Hematopoietic multipotent progenitor cell treated with erythropoietin and hydrocortisone succinate and interleukin-3 and kit ligand, for 6 days (in vitro differentiated cells): ENCODE results near the gene TM9SF3.

Source experiments
- DNase-seq: peaks from one replicate; pipeline ENCODE4 v3.0.0-alpha.2; 2015

TM9SF3 gene

DNA sequence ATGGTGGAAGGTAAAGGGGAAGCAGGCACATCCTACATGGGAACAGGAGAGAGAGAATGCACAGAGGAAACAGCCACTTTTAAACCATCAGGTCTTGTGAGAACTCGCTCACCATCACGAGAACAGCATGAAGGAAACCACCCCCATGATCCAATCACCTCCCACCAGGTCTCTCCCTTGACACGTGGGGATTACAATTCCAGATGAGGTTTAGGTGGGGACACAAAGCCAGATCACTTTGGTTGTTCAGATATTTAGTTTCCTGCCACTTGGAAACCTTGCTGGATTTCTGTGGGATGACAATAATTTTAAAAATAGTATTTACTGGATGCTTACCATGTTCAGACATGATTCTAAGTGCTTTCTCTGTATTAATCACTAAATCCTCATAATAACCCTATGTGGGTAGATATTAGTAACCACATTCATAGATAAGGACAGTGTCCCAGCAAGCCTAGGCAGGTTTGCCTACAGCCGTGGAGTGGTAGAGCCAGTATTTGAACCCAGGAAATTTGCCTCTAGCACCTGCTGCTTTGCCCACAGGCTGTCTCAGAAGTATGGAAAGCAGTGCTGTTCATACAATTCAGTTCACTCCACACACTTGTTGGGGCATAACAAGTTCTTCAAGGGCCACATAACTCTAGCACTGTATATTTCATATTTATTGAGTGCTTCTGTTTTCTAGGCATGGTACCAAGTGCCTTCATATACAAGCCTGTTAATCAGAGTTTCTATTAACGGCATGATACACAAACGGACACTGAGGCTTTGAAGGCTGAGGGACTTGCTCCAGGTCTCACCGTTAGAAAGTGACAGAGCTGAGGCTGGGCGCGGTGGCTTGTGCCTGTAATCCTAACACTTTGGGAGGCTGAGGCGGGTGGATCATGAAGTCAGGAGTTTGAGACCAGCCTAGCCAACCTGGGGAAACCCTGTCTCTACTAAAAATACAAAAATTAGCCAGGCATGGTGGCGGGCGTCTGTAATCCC lies 81.4 kb downstream of the TM9SF3 start:
- DNase-seq = no peak

DNA sequence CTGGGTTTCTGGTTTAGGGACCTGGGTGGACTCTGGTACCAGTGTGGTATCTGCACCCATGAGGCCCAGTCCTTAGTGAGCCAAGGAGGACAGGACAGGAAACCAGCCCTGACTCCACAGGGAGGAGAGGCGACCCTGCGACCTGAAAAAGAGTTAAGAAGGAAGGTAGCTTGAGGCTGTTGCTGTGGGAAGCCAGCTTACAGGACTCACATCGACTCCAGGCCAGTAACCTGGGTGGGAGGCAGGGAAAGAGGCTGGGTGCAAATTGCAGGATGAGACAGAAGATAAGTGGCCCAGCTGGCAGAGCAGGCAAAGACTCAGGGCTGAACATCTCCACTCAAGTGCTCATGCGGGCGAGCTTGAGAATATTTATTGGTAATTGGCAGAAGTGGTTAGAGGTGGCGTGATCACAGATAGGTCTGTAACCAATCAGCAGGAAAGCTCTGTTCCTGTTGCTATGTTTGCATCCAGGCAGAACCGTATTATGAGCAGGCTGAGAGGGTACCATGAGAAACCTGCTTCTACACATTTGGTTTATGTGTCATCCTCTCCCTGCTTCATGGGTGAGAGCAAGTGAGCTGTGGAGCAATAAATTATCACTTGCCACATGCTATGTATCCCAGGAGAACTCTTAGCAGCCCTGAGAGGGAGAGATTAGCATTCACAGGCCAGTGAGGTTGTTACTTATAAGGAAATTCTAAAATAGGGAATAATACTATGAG lies 84.1 kb downstream of the TM9SF3 start:
- no peak for DNase-seq

DNA sequence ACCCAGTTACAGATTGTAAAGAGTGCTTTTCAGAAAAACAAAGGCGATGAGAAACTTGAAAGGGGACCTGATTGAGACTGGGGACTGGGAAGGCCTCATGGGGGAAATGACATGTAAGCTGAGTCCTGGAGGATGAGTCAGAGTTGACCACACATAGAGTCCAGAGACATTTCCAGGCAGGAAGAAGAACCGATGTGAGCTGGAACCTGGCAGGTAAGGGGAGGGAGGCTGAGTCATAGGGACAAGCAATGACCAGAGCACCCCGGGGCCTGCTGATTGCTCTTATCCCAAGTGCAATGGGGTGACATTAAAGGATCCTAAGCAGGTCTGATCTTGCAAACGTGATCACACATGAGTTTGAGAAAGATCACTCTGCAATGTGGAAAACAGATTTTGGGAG lies 84.8 kb downstream of the TM9SF3 start:
- no peak for DNase-seq

DNA sequence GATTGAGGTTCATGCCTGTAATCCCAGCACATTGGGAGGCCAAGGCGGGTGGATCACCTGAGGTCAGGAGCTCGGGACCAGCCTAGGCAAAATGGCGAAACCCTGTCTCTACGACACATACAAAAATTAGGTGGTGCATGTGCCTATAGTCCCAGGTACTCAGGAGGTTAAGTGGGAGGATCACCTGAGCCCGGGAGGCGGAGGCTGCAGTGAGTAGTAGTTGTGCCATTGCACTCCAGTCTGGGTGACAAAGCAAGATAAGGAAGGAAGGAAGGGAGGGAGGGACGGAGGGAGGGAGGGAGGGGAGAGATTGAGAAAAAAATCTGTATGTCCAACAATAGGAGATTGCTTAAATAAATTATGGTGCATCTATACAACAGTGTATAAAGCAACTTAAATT lies 86.3 kb downstream of the TM9SF3 start:
- no peak for DNase-seq

DNA sequence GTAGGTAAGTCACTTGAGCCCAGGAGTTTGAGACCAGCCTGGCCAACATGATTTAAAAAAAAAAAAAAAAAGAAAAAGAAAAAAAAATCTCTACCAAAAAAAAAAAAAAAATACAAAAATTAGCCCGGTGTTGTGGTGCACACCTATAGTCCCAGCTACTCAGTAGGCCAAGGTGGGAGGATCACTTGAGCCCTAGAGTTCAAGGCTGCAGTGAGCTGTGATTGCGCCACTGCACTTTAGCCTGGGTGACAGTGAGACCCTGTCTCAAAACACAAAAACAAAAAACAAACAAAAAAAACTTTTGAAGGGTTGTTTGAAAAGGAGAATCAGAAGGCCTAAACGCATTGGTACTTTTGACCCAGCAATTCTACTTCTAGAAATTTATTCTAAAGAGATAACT lies 86.8 kb downstream of the TM9SF3 start:
- no peak for DNase-seq

DNA sequence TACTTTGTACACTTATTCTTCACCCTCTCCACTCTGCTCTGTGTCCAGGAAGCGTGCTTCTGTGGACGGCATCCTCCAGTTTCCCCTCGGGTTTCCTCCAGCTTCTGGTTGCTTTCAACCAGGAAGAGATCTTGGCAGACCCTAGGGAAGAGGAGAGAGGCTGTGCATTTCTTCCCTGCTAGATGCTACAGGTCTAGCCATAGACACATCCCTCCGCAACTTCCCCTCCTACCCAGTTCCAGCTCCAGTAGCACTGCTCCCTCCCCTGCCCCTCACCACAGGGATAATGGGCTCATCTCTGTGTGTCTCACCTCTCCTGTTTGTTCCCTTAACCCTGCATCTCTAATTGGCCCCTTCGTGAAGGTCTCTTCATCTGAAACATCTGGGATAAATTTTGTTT lies 89.4 kb downstream of the TM9SF3 start:
- no peak for DNase-seq

DNA sequence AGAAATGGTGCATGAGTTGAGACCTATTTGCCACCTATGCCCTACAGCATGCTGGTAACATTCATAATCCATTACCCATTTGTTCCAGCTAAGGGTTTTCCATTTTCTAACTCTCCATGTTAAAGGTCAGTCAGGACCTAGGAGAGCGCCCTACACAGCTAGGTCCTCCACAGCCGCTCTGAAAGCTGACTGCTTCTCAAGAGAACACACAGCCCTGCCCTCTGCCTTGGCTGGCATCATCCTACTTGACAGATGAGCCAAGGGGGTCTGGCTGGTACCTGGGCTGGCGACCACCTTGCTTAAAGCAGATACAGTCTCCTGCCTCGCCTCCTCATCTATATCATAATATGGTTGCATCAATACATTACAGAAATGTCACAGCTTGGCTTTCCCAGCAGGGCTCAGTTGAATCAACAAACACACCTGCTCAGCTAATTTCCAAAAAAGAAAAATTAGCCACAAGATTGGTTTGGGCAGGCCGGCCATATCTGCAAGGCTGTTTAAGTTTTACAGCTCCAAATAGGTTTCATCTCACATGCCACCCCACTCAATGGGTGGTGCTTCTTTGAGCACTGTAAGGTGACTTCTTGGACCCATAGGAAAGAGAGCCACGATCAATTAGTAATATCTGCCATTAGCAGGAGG lies 90.4 kb downstream of the TM9SF3 start:
- DNase-seq = peak; percentile 71

DNA sequence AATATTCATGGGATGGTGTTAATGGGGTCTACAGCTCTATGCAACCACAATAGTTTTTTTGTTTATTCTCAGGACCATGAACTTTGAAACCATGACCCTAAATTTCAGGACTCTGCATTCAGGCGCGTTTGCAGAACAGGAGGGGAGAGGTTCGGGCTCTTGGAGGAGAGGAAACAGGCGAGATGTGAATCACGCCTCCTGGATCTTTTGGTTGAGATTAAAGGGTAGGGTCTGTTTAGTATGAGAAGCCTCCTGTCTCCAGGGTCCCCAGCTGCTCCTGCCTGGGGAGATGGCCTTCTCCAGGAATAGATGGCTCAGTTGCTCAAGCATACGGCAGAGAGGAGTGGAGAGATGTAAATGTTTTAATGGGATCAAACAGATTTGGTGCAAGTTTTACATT lies 91.3 kb downstream of the TM9SF3 start:
- no peak for DNase-seq

DNA sequence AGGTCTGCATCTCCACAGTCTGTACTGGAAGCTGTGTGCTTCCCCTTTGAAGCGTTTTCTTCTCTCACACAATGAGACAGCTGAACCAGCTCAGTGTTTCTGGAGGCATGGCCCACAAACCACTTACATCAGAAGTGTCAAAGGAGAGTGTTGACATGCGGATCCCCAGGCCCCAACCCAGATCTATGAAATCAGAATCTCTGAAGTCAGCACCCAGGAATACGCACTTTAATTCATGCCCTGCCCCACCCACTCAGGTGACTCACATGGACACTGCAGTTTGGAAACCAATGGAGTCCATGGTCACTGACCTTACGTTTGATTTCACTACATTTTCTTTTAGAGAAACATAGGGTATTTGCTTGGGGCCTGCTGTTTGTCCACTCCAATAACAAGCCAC lies 92.1 kb downstream of the TM9SF3 start:
- no peak for DNase-seq

DNA sequence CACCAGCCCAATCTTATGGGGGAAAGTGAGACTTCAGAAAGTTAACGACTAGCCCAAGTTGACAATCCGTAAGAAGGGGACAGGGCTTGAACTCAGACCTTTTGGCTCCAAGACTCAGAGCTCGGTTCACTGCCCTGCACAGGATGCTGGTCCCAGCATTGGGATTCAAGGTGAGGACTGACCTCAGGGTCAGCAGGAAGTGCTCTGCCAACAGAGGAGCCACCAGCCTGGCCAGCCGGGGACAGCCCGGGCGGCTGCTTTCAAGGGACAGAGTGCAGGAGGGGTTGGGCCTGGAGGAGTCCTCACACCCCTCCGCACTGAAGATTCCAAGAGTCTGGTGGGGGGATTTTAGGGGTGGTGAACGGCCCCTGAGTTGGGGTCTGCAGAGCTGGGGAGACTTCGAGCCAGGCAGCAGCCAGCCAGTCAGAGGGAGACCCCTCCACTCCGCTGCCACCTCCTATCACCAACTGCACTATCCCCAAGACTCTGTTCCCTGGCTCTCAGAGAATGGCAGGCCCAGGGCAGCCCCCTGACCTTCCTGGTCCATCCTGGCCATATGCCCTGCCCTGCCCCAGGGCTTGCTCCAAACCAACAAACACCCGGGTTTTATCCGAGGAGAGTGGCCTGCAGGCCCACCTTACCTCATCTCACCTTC lies 92.8 kb downstream of the TM9SF3 start:
- DNase-seq = no peak

DNA sequence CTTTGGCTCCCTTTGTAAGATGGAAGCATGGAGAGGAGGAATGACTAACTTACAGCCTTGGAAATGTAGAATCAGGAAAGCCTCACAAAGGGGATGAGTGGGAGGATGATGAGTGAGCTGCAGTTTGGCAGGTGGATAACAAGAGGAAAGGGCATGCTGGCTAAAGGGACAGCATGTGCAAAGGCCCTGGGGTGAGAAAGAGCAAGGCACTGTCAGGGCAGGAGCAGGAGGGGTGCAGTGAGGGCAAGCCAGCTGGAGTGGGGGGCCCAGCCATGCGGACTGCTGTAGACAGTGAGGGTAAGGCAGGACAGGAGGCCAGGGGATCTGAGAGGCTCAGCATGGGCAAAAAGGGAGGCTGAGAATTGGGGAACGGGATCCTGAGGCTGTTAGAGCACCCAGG lies 93.6 kb downstream of the TM9SF3 start:
- DNase-seq = no peak

DNA sequence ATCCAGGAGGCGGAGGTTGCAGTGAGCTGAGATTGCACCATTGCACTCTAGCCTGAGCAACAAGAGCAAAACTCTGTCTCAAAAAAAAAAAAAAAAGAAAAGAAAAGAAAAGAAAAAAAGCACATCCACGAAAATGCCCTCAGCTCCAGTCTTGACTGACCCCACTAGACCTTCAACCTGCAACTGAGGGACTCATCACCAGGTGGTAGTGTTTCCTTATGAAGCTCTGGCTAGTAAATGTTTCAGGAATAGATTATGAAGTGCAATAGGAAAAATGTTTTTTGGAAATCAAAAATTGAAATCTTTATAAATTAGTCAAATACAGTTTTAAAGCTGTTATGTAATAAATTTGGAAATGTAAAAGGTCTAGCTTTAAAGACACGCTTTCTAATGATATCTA lies 95.5 kb downstream of the TM9SF3 start:
- peak; percentile 27 for DNase-seq

DNA sequence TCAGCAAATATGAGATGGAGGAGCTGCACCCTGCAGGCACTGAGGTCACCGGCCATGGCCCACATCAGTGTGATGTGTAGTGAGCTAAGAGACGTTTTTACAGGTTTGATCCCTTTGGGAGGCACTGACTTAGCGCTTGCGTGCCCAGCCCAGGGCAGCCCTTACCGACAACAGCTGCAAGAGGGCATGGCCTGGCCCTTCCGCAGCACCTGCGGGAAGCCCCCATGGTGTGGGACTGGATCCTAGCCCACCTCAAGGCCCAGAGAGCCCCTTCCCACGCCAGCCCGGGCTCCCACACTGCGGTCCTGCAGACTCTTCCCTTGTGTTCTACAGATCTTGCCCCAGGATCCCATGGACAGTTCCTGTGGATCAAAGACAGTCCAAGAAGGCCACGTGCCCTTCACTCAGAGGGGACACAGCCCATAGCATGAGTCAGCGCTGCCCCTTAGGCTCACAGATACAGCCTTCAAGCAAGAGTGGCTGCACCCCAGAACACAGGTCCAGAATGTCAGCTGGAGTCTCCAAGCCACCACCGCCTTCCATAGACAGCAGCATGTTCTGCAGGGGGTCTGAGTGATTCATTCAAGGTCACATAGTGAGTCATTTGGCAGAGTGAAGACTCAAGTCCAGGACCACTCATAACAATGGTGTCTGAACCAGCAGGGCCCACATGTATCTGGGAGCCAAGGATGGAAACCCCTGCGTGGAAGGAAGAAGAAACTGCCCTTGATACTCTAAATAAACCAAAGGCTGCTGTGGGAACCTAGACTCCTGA lies 98.5 kb downstream of the TM9SF3 start:
- DNase-seq = no peak

DNA sequence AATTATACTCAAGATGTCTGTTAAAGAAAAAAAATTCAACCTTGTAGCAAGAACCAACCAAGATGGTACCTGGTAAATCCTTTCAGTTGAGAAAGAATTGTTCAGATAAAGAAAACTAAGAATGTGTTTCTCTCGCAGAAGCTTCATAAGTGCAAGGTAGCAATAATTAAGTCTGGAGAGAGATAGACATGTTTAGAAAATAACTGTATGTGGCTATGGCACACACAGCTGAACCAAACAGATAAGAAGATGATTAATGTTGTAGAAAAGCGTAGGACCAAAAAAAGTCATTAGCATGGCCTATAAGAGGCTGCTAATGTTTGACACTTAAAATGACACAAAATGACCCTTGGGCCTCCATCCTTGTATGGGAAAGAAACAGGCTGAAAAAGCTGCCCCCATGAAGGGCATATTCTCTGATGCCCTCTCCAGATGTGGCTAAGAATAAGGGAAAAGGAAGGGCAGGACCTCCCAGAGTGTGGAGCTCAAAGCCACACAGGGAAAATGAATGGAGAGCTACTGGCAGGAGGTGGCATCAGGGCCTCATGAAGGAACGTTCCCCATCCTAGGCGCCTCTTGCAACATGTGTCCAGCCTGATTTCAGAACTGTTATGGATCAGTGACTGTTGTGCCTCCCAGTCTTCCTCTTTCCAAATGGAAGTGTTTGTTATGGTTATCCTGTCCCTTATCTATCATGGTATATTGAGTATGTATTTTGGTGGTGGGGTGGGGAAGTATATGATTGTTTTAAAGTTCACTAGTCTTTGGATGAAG lies 103.8 kb downstream of the TM9SF3 start:
- peak; percentile 75 for DNase-seq

DNA sequence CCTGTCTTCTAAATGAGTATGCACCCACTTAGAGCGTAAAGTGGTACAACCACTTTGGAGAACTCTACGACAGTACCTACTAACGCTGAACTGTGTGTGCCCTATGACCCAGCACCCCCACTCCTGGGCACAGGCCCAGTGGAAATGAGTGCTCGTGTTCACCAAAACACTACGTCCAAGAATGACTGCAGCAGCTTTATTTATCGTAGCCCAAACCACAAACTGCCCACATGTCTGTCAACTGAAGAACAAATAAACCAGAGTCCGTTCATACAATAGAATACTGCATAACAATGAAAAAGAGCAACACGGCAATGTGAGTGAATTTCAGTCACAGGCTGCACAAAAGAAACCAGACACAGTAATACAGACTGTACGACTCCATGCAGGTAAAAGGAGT lies 108.5 kb downstream of the TM9SF3 start:
- DNase-seq = no peak

DNA sequence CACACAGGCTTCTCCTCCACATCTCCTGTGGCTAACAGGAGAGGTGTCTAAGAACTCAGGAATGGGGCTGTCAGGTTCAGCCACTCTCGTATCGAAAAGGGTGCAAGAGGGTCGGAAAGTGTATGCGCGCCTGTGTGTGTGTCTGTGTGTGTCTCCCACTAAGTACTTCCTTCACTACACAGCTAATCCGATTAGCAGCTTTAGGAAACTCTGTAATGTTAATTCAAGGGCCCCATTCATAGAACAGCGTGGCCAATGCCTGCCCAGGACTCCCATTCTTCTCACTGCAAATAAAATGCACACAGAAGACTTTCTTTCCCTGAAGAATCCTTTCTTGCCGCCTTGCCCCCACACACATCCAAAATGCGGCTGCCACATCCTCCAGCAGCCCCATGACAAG lies 112.9 kb downstream of the TM9SF3 start:
- no peak for DNase-seq

DNA sequence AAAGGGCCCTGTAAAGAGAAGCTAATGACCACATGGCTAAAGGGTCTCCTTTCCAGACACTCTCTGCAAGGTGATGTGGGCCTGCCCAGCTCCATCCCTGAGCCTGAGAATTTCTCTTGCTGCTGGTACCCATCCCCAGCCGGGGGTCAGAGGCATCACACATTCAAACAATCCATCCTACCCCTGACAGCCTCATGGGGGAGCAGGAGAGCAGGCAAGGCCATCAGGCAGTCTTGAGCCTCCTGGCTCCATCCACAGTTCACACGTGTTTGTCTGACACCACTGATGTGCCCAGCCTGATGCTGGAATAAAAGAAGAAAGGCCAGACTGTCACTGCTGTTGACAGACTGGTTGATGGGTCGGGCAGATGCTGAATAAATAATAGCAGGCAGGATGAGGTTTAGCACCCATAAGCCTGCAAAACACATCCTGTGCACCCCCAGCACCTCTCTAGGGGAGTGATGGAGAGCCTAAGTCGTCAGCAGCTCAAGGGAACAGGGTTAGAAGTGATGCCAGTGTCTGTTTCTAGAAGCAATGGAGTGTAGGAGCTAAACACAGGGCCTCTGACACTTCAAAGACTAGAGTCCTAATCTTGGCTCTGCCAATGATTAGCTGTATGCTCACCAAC lies 116.6 kb downstream of the TM9SF3 start:
- DNase-seq = peak; percentile 63

DNA sequence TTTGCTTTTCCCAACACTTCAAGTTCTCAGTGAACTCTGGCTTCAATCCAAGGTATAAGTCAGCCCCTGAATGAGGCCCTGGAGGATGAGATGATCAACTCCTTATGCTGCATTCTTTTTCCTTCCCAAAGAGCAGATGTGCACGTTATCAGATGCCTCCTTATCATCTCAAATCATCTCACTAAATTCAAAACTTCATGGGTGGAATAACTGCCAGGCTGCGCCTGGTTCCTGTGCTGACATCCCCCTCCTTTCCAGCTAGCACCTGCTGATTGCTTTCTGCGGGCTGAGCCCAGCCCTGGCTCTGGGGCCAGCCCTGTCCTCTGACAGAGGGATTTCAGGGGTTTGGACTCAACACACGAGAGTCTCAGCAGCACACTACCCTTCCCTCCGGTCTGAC lies 118.0 kb downstream of the TM9SF3 start:
- no peak for DNase-seq
